SK-N-SH treated with all-trans-retinoic acid at 6 μM for 48 hours (cell line): Measurements from ENCODE around the gene ANO9.

Experiments used
- CSDC2 ChIP-seq: fragments of 250-450 bp; sonication (Bioruptor Pico); IDR thresholded peaks from 2 replicates; pipeline ENCODE4 v1.5.0; 2020; ENCODE audit warnings: mild to moderate bottlenecking, moderate library complexity
- CSRNP3 ChIP-seq: fragments of 250-450 bp; sonication (Bioruptor Pico); IDR thresholded peaks from 2 replicates; pipeline ENCODE4 v1.5.1; 2021; ENCODE audit warnings: mild to moderate bottlenecking, moderate library complexity
- ISL1 ChIP-seq: fragments of 250-450 bp; sonication (Bioruptor Pico); IDR thresholded peaks from 2 replicates; pipeline ENCODE4 v2.1.2; 2022; ENCODE audit warnings: mild to moderate bottlenecking, moderate library complexity
- OSR1 ChIP-seq: fragments of 250-450 bp; sonication (Bioruptor Pico); IDR thresholded peaks from 2 replicates; pipeline ENCODE4 v1.8.0; 2022; ENCODE audit warnings: moderate library complexity, mild to moderate bottlenecking, inconsistent platforms
- PATZ1 ChIP-seq: fragments of 250-450 bp; sonication (Bioruptor Pico); IDR thresholded peaks from 2 replicates; pipeline ENCODE4 v1.8.0; 2020; ENCODE audit warnings: mild to moderate bottlenecking, moderate library complexity, borderline replicate concordance
- POU6F1 ChIP-seq: fragments of 250-450 bp; sonication (Bioruptor Pico); IDR thresholded peaks from 2 replicates; pipeline ENCODE4 v1.8.0; 2021; ENCODE audit warnings: low read depth, mild to moderate bottlenecking, moderate library complexity, borderline replicate concordance
- PPARA ChIP-seq: fragments of 250-450 bp; sonication (Bioruptor Pico); IDR thresholded peaks from 2 replicates; pipeline ENCODE4 v1.5.0; 2020; ENCODE audit warnings: mild to moderate bottlenecking, borderline replicate concordance
- RARB ChIP-seq: fragments of 250-450 bp; sonication (Bioruptor Pico); IDR thresholded peaks from 2 replicates; pipeline ENCODE4 v1.8.0; 2021; ENCODE audit warnings: mild to moderate bottlenecking, moderate library complexity
- TOX ChIP-seq: fragments of 250-450 bp; sonication (Bioruptor Pico); IDR thresholded peaks from 2 replicates; pipeline ENCODE4 v1.8.0; 2021; ENCODE audit warnings: mild to moderate bottlenecking, moderate library complexity, borderline replicate concordance
- TSHZ2 ChIP-seq: fragments of 250-450 bp; sonication (Bioruptor Pico); IDR thresholded peaks from 2 replicates; pipeline ENCODE4 v1.5.0; 2020; ENCODE audit warnings: mild to moderate bottlenecking, moderate library complexity
- ZFP3 ChIP-seq: fragments of 250-450 bp; sonication (Bioruptor Pico); IDR thresholded peaks from 2 replicates; pipeline ENCODE4 v1.5.0; 2020; ENCODE audit warnings: mild to moderate bottlenecking, moderate library complexity
- ZNF565 ChIP-seq: fragments of 450-650 bp; formaldehyde crosslinking; conservative IDR thresholded peaks from 2 replicates; pipeline ENCODE4 v1.5.0; 2020; ENCODE audit warnings: low read depth, mild to moderate bottlenecking, moderate library complexity
- ZNF70 ChIP-seq: fragments of 450-650 bp; formaldehyde crosslinking; IDR thresholded peaks from 2 replicates; pipeline ENCODE4 v1.5.0; 2020; ENCODE audit warnings: mild to moderate bottlenecking, moderate library complexity

- TF ChIP-seq ISL1 (CRISPR knock-in tag) (no peak), PPARA (CRISPR knock-in tag) (no peak), PATZ1 (CRISPR knock-in tag) (no peak), ZNF70 (no peak), CSRNP3 (CRISPR knock-in tag) (no peak), TOX (no peak), CSDC2 (no peak), ZFP3 (no peak), POU6F1 (CRISPR knock-in tag) (no peak), TSHZ2 (CRISPR knock-in tag) (no peak), OSR1 (no peak), RARB (CRISPR knock-in tag) (no peak), ZNF565 (CRISPR knock-in tag) (no peak)
These were observed 28.4 kb downstream of the ANO9 start for GRCh38 chr11:413120-414081.
